Measurements from ENCODE around the gene RNLS.

RNLS gene

GRCh38 chr10:88582806-88583583 is at the start of gene RNLS:
TSS of gene RNLS (minus strand) at chr10:88583318.
- peak; percentile 74 for DNase-seq

DNA sequence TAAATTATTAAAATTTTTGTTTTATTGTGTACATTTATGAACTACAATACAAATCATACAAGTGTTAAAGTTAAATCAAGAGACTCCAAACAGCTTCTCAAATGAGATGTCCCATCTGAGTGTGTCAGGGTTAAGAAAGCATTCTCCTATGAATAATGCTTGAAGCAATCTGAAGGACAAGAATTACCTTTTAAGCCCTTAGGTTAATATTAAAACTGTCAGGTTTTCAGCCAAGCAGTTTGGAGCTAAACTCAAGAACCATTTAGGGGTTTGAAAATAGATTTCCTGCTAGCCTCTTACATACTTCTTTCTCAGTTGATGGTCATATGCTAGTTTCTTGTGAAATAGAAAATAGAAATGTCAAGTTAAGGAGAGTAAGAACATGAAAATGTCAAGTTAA is 41.7 kb upstream of the RNLS start:
- no peak for DNase-seq

DNA sequence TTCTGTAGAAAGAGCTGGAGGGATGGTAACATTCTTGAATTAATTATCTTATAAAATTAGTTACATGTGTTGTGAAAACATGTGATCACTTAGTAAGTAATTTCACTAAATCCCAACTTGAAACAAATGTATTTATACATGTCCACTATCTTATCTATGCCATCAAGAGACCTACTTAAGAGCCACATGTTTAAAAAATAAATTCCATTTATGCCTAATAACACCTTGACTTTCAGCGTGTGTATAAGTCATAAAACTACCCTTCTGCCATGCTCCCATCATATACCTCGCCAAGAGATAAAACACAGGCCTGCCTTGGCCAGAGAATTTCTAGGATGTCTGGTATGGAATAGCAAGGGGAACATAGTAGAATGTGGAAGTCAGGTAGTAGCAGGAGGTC is 40.7 kb upstream of the RNLS start:
- no peak for DNase-seq

DNA sequence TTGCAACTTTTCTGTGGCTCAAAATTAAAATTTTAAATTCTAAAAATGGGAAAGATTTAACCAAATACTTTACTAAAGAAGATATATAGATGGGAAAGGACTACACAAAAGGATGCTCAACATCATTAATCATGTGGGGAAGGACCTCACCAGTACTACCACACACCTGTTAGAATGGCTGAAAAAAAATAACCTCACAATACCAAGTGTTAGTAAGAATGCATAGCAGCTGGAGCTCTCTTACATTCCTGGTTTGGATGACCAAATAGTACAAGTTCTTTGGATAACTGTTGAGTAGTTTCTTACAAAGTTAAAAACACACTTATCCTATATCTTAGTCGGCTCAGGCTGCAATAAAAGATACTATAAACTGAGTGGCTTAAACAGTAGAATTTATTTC is 37.3 kb upstream of the RNLS start:
- DNase-seq: no peak

DNA sequence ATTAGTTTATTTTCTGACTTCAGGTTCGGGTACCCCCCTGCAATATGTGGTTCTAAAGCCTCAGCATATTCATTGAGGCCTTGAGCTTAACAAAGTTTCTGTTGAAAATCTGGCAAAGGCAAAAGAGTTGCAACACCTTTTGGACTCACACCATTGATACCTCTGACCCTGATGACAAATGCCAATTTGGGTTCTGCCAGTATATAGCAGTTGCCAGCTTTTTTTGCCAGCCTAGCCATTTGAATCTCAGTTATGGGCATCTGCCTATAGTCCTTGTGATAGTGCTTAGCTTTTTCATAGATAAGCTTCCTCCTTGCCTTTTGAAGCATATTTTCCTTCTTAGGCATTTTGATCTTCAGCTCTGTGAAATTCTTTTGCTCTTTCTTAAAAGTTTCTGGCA is 35.4 kb upstream of the RNLS start:
- no peak for DNase-seq

GRCh38 chr10:88617772-88618300 is 34.7 kb upstream of the RNLS start:
- DNase-seq: no peak

DNA sequence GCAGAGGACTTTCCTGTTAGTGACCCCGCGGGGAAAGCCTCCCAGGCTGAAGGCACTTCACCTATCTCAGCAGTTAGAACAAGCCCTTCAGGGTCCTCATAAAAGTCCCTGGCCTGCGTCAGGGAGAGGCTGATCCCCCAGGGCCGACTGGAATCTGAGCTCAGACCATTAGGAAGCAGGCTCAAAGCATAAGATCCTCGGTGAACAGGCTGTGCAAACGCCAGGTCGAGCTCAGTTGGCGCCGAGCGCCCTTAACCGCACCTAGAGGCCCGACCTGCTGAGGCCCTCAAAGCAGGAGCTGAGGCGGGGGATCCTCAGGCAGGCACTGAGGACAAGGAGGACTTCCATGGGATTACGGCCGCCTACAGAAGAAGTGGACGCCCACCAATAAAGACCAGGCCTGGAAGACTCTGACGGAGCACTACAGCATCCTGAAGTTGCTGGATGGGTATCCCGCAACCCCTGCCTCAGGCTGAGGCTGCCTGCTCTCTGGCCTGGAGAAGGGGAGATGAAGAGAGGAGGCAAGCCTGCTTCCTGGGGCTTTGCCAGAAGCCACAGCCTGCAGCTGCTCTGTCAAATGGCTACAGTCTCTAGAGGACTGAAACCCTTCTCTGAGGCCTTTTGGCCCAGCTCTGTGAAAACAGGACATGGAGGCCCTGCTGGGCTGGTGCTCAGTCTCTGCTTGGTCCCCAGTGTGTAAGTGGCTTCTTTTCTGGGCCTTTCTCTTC is 33.3 kb upstream of the RNLS start:
- peak; percentile 36 for DNase-seq

DNA sequence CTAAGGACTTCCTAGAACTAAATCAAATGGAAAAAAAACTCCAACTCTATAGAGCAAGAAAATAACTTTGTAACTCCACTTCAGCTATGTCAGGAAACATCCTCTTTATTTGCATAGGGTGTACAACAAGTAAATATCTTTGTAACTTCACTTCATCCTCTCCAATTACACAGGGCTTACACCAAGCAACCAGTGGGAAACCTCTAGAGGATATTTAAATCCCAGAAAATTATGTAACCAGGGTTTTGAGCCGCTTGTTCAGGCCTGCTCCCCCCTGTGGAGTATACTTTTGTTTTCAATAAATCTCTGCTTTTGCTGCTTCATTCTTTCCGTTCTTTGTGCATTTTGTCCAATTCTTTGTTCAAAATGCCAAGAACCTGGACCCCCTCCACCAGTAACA is 25.7 kb upstream of the RNLS start:
- no peak for DNase-seq

GRCh38 chr10:88608052-88608732 is 25.1 kb upstream of the RNLS start:
- DNase-seq: no peak

DNA sequence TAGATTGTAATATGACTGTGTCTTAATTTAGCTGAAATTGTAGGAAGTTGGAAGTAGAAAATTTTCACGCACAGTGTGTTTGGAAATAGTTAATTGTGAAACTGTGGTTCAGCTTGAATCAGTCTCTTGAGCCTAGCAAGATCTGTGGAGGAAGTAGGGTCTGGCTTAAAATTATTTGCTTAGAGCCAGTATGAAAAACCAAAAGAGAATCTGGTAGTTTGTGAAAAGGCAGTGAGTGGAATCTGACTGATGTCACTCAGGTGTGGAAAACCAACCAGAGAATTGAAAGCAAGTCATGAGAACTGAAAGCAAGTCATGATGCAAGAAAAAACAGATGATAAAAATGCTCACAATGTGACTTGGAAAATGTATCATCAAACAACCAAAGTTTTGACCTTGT is 14.9 kb upstream of the RNLS start:
- DNase-seq: no peak

DNA sequence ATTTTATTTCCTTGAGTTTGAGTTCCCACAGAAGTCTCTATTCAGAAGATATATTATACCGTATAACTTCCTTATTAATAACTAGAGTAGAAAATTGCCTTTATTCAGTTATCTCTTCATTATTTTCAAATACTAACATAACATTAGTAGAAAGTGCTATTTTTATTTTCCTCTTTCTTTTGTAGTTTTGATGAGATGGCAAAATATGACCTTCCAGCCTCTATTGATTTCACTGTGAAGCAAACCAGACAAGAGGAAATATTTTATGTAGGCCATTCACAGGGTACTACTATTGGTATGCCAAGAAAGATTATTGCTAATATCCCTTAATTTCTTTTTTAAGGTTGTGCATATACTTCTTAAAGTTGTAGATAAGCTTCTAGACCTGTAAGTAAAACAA is 11.4 kb upstream of the RNLS start:
- DNase-seq: no peak

GRCh38 chr10:88592906-88593305 is 9.8 kb upstream of the RNLS start:
- DNase-seq: no peak

- DNase-seq: no peak
Observed at GRCh38 chr10:88592381-88592780, 9.3 kb upstream of the RNLS start.

DNA sequence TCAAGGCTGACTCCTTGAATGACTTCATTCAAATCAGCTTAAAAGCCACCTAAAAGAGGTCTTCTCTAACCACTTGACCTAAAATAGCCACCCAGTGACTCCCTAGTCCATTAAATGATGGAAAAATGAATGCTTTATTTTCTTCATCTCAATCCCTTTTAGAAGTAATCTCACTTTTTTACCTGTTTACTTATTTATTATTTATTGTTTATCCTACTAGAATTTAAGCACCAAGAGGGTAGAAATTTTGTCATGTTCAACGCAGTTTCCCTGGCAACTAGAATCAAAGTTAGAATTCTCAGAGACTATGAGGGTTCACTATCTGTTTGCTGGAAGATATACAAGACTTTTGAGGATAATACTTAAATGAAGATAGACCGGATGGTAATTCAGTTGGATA is 3.3 kb upstream of the RNLS start, which contains the start of gene LIPJ:
TSS of gene LIPJ (plus strand) at position 301 of the 400 bp plus-strand sequence. CDS start 3,926 bp downstream, outside the sequence.
- no peak for DNase-seq

DNA sequence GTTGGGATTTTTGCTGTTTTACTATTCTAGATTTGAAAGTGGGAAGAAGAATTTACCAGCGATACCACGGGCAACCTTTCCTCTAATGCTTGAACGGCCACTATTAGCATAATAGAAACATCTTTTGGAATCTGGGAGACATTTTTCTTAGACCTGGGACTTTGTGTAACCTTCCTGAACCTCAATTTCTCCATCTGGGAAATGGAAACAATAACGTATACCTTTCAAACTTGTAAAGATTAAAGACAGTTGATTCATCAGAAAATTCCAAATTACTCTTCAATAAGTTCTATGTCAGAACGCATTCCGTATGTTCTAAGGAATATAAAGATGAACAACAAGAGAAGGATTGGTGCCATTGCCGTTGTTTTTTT is 453 bp upstream of the RNLS start:
- DNase-seq: no peak

DNA sequence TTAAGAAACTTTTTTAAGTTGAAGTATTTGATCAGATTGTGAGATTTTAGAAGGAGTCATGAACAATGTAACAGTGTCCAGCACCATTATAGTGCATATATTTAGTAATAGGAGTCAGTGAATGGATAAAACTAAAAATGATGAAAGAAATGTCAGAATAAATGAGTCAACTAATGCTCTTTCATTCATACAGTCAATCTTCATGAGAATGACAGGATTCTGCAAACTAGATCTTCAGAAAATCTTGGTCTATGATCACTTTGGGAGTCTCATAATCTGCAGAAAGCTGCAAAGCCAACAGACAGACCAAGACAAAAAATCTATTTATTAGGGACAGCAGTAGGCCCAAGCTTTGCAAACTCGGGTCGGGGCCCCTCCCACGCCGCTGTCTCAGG is 710 bp downstream of the RNLS start:
- DNase-seq: no peak

DNA sequence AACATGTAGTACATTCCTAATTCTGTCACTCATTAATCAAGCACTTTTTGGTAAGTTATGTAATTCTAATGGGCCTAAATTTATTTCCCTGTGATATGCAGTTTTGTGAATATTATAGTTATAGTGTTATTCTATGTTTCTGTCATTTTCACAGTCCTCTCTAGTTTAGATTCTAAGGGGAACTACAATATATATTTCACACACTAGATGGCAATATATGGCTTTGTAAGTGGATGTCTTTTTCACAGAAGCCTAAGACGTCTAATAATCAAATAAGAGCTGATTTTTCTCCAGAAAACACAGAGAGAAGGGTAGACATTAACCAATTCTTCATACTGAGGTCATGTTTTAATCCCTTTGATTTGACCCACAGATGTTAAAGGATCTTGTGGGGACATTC is 18.0 kb downstream of the RNLS start:
- no peak for DNase-seq

- DNase-seq: no peak
Observed at GRCh38 chr10:88562152-88562551, 21.0 kb downstream of the RNLS start.

GRCh38 chr10:88557658-88558057 is 25.5 kb downstream of the RNLS start:
- DNase-seq: no peak

GRCh38 chr10:88557256-88557655 is 25.9 kb downstream of the RNLS start:
- DNase-seq: no peak

DNA sequence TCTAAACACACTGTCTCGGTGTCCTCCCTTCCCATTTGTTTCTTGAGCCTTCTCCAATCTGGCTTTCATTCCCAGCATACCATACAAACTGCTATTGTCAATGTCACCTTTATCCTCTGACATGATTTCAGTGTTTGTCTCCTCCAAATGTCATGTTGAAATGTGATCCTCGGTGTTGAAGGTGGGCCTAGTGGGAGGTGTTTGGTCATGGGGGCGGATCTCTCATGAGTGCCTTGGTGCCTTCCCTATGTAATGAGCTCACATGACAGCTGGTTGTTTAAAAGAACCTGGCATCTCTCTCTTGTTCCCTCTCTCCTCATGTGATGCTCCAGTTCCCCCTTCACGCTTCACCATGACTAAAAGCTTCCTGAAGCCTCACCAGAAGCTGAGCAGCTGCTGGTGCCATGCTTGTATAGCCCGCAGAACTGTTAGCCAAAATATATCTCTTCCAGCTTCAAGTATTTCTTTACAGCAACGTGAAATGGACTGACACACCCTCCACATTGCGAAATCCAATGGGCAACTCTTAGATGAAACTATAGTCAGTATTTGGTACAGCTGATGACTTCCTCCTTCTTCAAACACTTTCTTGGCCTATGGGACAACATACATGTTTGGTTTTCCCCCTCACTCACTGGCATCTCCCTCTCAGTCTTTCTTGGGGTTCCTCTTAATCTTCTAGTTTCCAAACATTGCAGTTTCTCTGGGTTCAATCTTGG is 27.8 kb downstream of the RNLS start:
- no peak for DNase-seq

- peak; percentile 35 for DNase-seq
Observed at GRCh38 chr10:88553116-88553752, 29.9 kb downstream of the RNLS start.

Measured in left hindlimb (tissue), 1 donor.